Fibroblast of villous mesenchyme (primary cell): ENCODE measurements around the gene FHAD1. TPM values are rescaled to one million over a fixed set of nuclear protein-coding genes. Genes with fewer than 3 reads are reported as not detected.
"Not testable (repeated sequence)": the region's sequence is repeated elsewhere in the genome, so short reads cannot be mapped to it uniquely, and the experiment has no call there.

Source experiments
- DNase-seq: peaks from one replicate; pipeline ENCODE4 v3.0.0-alpha.2; 2010; ENCODE audit warnings: low read depth
- H3K4me3 ChIP-seq: 2 replicates; pipeline ENCODE4 v1.5.1; 2011; ENCODE audit warnings: low read depth, mild to moderate bottlenecking, low read length
- CTCF ChIP-seq: IDR thresholded peaks from 2 replicates; pipeline ENCODE4 v1.5.1; 2012; ENCODE audit warnings: low read depth, mild to moderate bottlenecking, low read length; ENCODE audit not compliant: insufficient read depth
- total RNA-seq: library from RNA; depleted of rRNA; stranded (reverse); fragments of >200 nt; gene quantifications from 2 replicates; pipeline ENCODE4 v1.2.3, GENCODE V29; 2012

The FHAD1 gene
- total RNA-seq, 1 donor = under 0.01 TPM

- DNase-seq = no peak
- no peak overlapping the region for H3K4me3 ChIP-seq
- TF ChIP-seq CTCF = no peak
These were observed 185.3 kb downstream of the FHAD1 start for GRCh38 chr1:15432324-15432723.

- no peak overlapping the region for H3K4me3 ChIP-seq
- no peak for DNase-seq
- TF ChIP-seq CTCF = no peak
These were observed 186.4 kb downstream of the FHAD1 start for GRCh38 chr1:15433471-15433870.

- H3K4me3 ChIP-seq = not testable (repeated sequence)
- peak; percentile 85 for DNase-seq
These were observed 187.7 kb downstream of the FHAD1 start for GRCh38 chr1:15434739-15435138.

- H3K4me3 ChIP-seq = no peak overlapping the region
- TF ChIP-seq CTCF = no peak
- DNase-seq = no peak
These were observed 188.4 kb downstream of the FHAD1 start for GRCh38 chr1:15435239-15436077.

GRCh38 chr1:15436881-15437442 lies 189.9 kb downstream of the FHAD1 start:
- no peak overlapping the region for H3K4me3 ChIP-seq
- no peak for TF ChIP-seq CTCF
- no peak for DNase-seq

GRCh38 chr1:15439325-15439724 lies 192.3 kb downstream of the FHAD1 start:
- H3K4me3 ChIP-seq = no peak overlapping the region
- TF ChIP-seq CTCF = no peak
- DNase-seq = no peak

- H3K4me3 ChIP-seq = no peak overlapping the region
- DNase-seq = no peak
- no peak for TF ChIP-seq CTCF
These were observed 193.3 kb downstream of the FHAD1 start for GRCh38 chr1:15440357-15440756.
